HG02610 (cell line): ENCODE measurements around the gene BTRC.
"Not testable (repeated sequence)": the region's sequence is repeated elsewhere in the genome, so short reads cannot be mapped to it uniquely, and the experiment has no call there.

ENCODE experiments used
- ATAC-seq: cut with Tn5 transposase; IDR thresholded peaks from one replicate; pipeline ENCODE4 v1.9.1; 2021; ENCODE audit warnings: mild to moderate bottlenecking, moderate library complexity; ENCODE audit not compliant: unreplicated experiment

The BTRC gene

GRCh38 chr10:101353692-101354327, at the start of gene BTRC:
Gene BTRC (plus strand): TSS chr10:101354165. CDS start chr10:101354181, 16 bp downstream.
- peak; percentile 96 for ATAC-seq

- ATAC-seq: no peak
These were observed 49.6 kb upstream of the BTRC start for GRCh38 chr10:101304316-101304715.

GRCh38 chr10:101305320-101306241, 48.4 kb upstream of the BTRC start:
- ATAC-seq: no peak

GRCh38 chr10:101308051-101308450, 45.9 kb upstream of the BTRC start:
- ATAC-seq: no peak

GRCh38 chr10:101310529-101311184, 43.3 kb upstream of the BTRC start:
- no peak for ATAC-seq

DNA sequence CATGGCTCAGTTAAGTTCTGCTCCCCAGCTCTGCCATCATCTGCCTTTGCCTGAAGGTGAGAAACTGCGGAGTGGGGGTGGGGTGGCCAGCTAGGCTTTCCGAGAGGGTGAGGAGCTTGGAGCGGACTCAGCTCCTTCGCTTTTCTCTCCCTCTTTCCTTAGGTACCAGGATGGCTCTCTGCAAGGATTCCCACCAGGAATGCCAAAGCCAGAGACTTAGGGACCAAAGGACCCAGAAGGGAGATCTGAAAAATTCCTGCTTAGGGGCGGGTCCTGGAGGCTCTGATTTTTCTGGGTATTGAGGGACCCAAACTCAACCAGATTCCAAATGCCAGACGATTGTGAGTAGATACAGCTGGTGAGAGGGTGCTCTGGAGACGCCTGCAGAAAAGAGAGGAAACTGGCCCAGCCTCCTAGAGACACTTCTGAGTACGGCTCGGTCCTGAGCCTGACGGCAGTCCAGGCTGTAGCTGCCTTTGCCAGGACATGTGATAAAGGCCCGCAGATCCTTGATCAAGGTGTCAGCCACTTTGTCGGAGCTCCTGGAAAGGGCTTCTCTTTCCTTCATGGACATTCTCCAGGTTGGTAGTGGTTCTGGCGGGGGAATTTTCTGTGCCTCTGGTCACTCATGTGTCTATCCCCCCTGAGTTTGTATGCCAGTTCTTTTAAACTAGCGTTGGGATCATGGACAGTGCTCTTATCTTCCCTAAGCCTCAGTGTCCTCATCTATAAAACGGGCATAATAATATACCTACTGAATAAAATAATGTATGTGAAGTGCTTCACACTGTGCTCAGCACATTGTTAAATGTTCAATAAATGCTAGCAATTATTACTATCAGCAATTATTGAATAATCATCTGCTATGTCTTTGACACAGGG, 42.5 kb upstream of the BTRC start:
- ATAC-seq: no peak

GRCh38 chr10:101319241-101319915, 34.6 kb upstream of the BTRC start:
- ATAC-seq: no peak

- ATAC-seq: no peak
These were observed 32.9 kb upstream of the BTRC start for GRCh38 chr10:101321073-101321472.

DNA sequence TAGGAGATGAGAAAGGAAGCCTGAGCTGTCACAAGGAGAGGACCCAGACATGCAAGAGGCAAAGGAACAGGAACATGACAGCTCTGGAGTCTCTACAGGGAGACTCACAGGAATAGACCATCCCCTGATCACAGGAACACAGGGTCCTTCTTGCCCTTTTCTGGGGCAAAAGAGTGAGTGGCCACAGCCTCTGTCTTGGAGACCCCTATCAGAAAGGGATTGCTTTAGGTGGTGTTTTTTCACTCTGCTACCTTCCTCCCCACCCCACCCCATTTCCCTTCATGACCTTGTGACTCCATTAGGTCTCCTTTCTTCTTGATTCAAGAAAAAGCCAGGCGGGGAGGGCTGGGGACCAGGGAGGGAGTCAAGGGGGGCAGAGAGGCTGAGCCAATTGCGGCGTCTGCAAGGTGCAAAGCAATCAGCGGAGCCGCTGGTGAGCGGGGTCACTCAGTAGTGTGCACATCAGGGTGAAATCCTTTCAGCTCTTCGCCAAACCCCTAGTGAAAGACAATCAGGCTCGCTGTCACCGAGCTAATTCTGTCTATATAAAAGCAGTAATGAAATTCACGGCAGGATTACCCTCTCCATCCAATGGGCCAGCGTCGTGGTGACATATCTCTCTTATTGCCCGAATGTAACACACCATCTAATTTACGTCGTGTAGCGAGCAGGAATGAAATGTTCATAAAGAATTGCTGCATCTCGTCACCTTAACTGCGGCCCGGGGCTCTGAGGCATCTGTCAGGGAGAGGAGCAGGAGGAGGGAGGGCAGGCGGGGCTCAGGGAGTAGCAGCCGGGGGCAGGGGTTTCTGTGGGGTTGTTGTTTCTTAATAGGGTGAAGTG, 31.5 kb upstream of the BTRC start:
- ATAC-seq: no peak

DNA sequence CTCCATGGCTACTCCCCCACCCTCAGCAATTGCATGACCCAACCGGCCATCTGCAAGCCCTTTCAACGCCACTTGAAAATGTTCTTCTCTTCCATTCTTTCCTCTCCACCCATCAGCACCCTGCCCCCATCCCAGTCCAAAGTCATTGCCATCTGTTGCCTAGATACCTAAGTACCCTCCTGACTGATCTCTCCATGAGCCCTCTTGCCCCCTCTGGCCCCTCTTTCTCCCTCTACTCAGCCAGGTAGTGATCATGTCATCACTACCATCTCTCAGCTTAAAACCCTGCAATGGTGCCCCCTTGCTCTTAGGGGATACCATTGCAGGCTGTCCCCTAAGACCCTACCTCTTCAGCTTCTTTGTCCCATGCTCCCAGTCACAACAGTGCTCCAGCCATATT, 30.5 kb upstream of the BTRC start:
- no peak for ATAC-seq

GRCh38 chr10:101327454-101327853, 26.5 kb upstream of the BTRC start:
- ATAC-seq: not testable (repeated sequence)

- no peak for ATAC-seq
These were observed 24.5 kb upstream of the BTRC start for GRCh38 chr10:101329341-101330032.

GRCh38 chr10:101330231-101330630, 23.7 kb upstream of the BTRC start:
- ATAC-seq: no peak

- ATAC-seq: no peak
These were observed 23.2 kb upstream of the BTRC start for GRCh38 chr10:101330631-101331225.

GRCh38 chr10:101331956-101332355, 22.0 kb upstream of the BTRC start:
- no peak for ATAC-seq

DNA sequence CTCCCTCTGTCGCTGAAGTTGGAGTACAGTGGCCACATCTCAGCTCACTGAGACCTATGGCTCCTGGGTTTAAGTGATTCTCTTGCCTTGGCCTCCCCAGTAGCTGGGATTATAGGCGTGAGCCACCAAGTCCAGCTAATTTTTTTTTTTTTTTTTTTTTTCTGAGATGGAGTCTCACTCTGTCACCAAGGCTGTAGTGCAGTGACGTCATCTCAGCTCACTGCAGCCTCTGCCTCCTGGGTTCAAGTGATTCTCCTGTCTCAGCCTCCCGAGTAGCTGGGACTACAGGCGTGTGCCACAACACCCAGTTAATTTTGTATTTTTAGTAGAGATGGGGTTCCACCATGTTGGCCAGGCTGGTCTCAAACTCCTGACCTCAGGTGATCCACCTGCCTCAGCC, 19.7 kb upstream of the BTRC start:
- not testable (repeated sequence) for ATAC-seq

GRCh38 chr10:101336382-101336781, 17.6 kb upstream of the BTRC start:
- no peak for ATAC-seq

- no peak for ATAC-seq
These were observed 16.1 kb upstream of the BTRC start for GRCh38 chr10:101337836-101338235.
